Measurements from ENCODE around the gene ADAMTS17.

GRCh38 chr15:100167884-100168375, 173.8 kb downstream of the ADAMTS17 start:
- TF ChIP-seq SP1 (IDR thresholded peaks at IDR 0.05; ENCODE audit: low read depth) (no peak), CTCF (IDR thresholded peaks at IDR 0.05 in 2 of 3, conservative IDR thresholded peaks at IDR 0.05 in 1 of 3; ENCODE audit: borderline replicate concordance in 1 of 3, insufficient read depth in 1 of 3, low read depth in 2 of 3, low read length in 2 of 3) (no peak), POLR2A (IDR thresholded peaks at IDR 0.05; ENCODE audit: borderline replicate concordance, extremely low read depth, insufficient read depth, insufficient read length) (no peak), POLR2AphosphoS5 (IDR thresholded peaks at IDR 0.05; ENCODE audit: low read depth, low read length) (no peak), SRF (IDR thresholded peaks at IDR 0.05; ENCODE audit: low read depth) (no peak), REST (IDR thresholded peaks at IDR 0.05; ENCODE audit: low read depth) (no peak), RAD21 (IDR thresholded peaks at IDR 0.05; ENCODE audit: low read depth) (no peak), YY1 (IDR thresholded peaks at IDR 0.05; ENCODE audit: extremely low read depth, insufficient replicate concordance, low read depth, low read length) (no peak), EZH2 (IDR thresholded peaks at IDR 0.05) (no peak)

Data from HCT116 (cell line).